GM20000 (cell line): ENCODE data around the gene PRKAR1B.

Source experiments
- DNase-seq: peaks from one replicate; pipeline ENCODE4 v3.0.0; 2012; ENCODE audit warnings: low spot score
- CTCF ChIP-seq: IDR thresholded peaks from 2 replicates; pipeline ENCODE4 v1.5.1; 2012; ENCODE audit warnings: mild to moderate bottlenecking, control low read depth; ENCODE audit errors: extremely low read depth, missing control alignments

PRKAR1B gene

GRCh38 chr7:503575-504111 lies 223.4 kb downstream of the PRKAR1B start:
- no peak for TF ChIP-seq CTCF
- no peak for DNase-seq

- no peak for DNase-seq
- TF ChIP-seq CTCF = no peak
Measured at GRCh38 chr7:502296-502695, 224.8 kb downstream of the PRKAR1B start.

GRCh38 chr7:501526-501925 lies 225.6 kb downstream of the PRKAR1B start:
- DNase-seq = no peak
- no peak for TF ChIP-seq CTCF

GRCh38 chr7:500521-501420 lies 226.3 kb downstream of the PRKAR1B start:
- TF ChIP-seq CTCF = no peak
- DNase-seq = no peak

- TF ChIP-seq CTCF = no peak
- DNase-seq = no peak
Measured at GRCh38 chr7:499853-500485, 227.1 kb downstream of the PRKAR1B start.
